BE2C (cell line): ENCODE data around the gene STRN.

Source experiments
- DNase-seq: peaks from one replicate; pipeline ENCODE4 v3.0.0-alpha.2; 2020
- H3K27me3 ChIP-seq: fragments of 250-450 bp; sonication (Bioruptor Pico); 2 replicates; pipeline ENCODE4 v1.5.1; 2020; ENCODE audit warnings: mild to moderate bottlenecking
- H3K36me3 ChIP-seq: fragments of 250-450 bp; sonication (Bioruptor Pico); 2 replicates; pipeline ENCODE4 v1.5.1; 2020; ENCODE audit warnings: mild to moderate bottlenecking
- H3K4me1 ChIP-seq: fragments of 250-450 bp; sonication (Bioruptor Pico); 2 replicates; pipeline ENCODE4 v1.5.1; 2020
- H3K4me3 ChIP-seq: 2 replicates; pipeline ENCODE4 v1.5.1; 2011; ENCODE audit warnings: low read depth, low read length
- H3K9me3 ChIP-seq: fragments of 250-450 bp; sonication (Bioruptor Pico); 2 replicates; pipeline ENCODE4 v1.5.1; 2020
- TF ChIP-seq, protein P1 (sequence below): IDR thresholded peaks from 2 replicates; pipeline ENCODE4 v1.5.1; 2012; ENCODE audit warnings: mild to moderate bottlenecking, low read depth, low read length

Gene STRN

GRCh38 chr2:36859366-36859792, 107.0 kb downstream of the STRN start:
- Histone ChIP-seq H3K36me3 (no peaks in the 10 kb centered on the region), H3K4me3 (no peak overlapping the region)

GRCh38 chr2:36858551-36859365, 107.6 kb downstream of the STRN start:
- no peak overlapping the region for H3K4me3 ChIP-seq
- DNase-seq, result no peak
- TF ChIP-seq, protein P1, sequence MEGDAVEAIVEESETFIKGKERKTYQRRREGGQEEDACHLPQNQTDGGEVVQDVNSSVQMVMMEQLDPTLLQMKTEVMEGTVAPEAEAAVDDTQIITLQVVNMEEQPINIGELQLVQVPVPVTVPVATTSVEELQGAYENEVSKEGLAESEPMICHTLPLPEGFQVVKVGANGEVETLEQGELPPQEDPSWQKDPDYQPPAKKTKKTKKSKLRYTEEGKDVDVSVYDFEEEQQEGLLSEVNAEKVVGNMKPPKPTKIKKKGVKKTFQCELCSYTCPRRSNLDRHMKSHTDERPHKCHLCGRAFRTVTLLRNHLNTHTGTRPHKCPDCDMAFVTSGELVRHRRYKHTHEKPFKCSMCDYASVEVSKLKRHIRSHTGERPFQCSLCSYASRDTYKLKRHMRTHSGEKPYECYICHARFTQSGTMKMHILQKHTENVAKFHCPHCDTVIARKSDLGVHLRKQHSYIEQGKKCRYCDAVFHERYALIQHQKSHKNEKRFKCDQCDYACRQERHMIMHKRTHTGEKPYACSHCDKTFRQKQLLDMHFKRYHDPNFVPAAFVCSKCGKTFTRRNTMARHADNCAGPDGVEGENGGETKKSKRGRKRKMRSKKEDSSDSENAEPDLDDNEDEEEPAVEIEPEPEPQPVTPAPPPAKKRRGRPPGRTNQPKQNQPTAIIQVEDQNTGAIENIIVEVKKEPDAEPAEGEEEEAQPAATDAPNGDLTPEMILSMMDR, result no peak
- no peaks in the 10 kb centered on the region for H3K27me3 ChIP-seq
- H3K9me3 ChIP-seq, result no peaks in the 10 kb centered on the region
- H3K4me1 ChIP-seq, result no peaks in the 10 kb centered on the region
- no peaks in the 10 kb centered on the region for H3K36me3 ChIP-seq

More at GRCh38 chr2:36859366-36859792, 107.0 kb downstream of the STRN start:
- Histone ChIP-seq H3K27me3 (no peaks in the 10 kb centered on the region), H3K4me1 (no peaks in the 10 kb centered on the region), H3K9me3 (no peaks in the 10 kb centered on the region)
- TF ChIP-seq, protein P1, result no peak
- DNase-seq, result no peak

- DNase-seq, result no peak
- no peaks in the 10 kb centered on the region for H3K36me3 ChIP-seq
- no peak overlapping the region for H3K4me3 ChIP-seq
- H3K9me3 ChIP-seq, result no peaks in the 10 kb centered on the region
- no peaks in the 10 kb centered on the region for H3K27me3 ChIP-seq
- no peaks in the 10 kb centered on the region for H3K4me1 ChIP-seq
- TF ChIP-seq, protein P1, result no peak
Measured at GRCh38 chr2:36857713-36858112, 108.6 kb downstream of the STRN start.

- no peak for DNase-seq
- TF ChIP-seq, protein P1, result no peak
- Histone ChIP-seq H3K27me3 (no peaks in the 10 kb centered on the region), H3K9me3 (no peaks in the 10 kb centered on the region), H3K4me1 (no peaks in the 10 kb centered on the region), H3K36me3 (no peaks in the 10 kb centered on the region), H3K4me3 (no peak overlapping the region)
Measured at GRCh38 chr2:36855429-36855828, 110.9 kb downstream of the STRN start.

GRCh38 chr2:36854241-36854640, 112.1 kb downstream of the STRN start:
- DNase-seq, result no peak
- TF ChIP-seq, protein P1, result no peak
- Histone ChIP-seq H3K36me3 (no peaks in the 10 kb centered on the region), H3K4me1 (no peaks in the 10 kb centered on the region), H3K27me3 (no peaks in the 10 kb centered on the region), H3K4me3 (no peak overlapping the region), H3K9me3 (no peaks in the 10 kb centered on the region)

- H3K27me3 ChIP-seq, result no peaks in the 10 kb centered on the region
- H3K4me1 ChIP-seq, result no peaks in the 10 kb centered on the region
- no peaks in the 10 kb centered on the region for H3K36me3 ChIP-seq
- TF ChIP-seq, protein P1, result no peak
- H3K4me3 ChIP-seq, result no peak overlapping the region
- DNase-seq, result no peak
- no peaks in the 10 kb centered on the region for H3K9me3 ChIP-seq
Measured at GRCh38 chr2:36849265-36849664, 117.1 kb downstream of the STRN start.
